ENCODE data around the gene PRND. TPM values are rescaled to one million over a fixed set of nuclear protein-coding genes. Genes with fewer than 3 reads are reported as not detected.
A peak's percentile ranks its signal among the peaks of the same experiment; 100 is the strongest.
"Not testable (repeated sequence)": the region's sequence is repeated elsewhere in the genome, so short reads cannot be mapped to it uniquely, and the experiment has no call there.

PRND gene
- total and polyA plus RNA-seq, 5 donors = not detected

DNA sequence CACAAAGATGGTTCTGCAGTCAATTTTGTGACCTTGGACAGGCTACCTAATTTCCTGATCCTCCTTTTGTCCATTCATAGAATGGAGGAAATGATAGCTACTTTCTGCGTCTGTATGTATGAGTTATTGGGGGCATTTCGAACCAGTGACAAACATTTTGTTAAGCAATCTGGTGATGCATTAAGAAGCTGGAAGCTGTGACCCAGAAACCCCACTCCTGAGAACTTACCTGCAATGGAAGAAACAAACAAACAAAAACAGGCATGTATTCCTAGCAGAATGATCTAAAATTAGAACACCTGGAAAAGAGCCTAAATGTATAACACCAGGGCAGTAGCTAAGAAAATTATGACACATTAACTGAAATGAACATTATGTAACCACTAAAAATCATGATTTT is 33.4 kb upstream of the PRND start:
- ATAC-seq (no peak), DNase-seq (no peak)
- 55% methylated on average over 2 of the region's 2 CpGs for WGBS
- H3K4me1 ChIP-seq (ENCODE audit: control insufficient read depth, insufficient read depth, low read length) = peaks cover 2% of the 10 kb centered on the region
- H3K4me3 ChIP-seq (ENCODE audit: low read length) = no peak overlapping the region
- H3K27me3 ChIP-seq (ENCODE audit: control insufficient read depth, insufficient read depth) = no peaks in the 10 kb centered on the region
- H3K27ac ChIP-seq (ENCODE audit: low read length) = peak overlapping the region; percentile 70
- no peaks in the 10 kb centered on the region for H3K9me3 ChIP-seq (ENCODE audit: control insufficient read depth, low read length)
- intact Hi-C loops (cut with DNase I) = no loop called here

DNA sequence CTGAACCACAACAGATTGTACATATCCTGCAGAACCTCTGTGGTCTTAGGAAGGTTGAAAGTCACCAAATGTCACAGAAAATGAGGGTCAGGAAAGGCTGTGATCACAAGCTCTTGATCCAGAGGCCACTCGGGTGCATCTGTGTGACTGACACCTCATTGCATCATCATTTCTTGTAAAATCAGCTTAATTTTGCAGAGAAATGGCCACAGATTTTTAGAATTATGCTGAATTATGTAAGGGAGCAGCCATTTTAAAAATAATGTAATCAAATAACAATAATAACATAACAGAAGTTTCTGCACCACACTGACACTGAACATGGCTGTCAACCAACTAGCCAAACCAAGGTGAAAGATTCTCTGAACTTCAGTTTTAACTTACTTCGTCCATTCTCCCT is 32.5 kb upstream of the PRND start:
- 45% methylated on average over 2 of the region's 2 CpGs for WGBS
- no peaks in the 10 kb centered on the region for H3K27me3 ChIP-seq (ENCODE audit: control insufficient read depth, insufficient read depth)
- DNase-seq (no peak), ATAC-seq (no peak)
- no peak overlapping the region for H3K4me3 ChIP-seq (ENCODE audit: low read length)
- peak overlapping the region; percentile 42 for H3K27ac ChIP-seq (ENCODE audit: low read length)
- no peaks in the 10 kb centered on the region for H3K9me3 ChIP-seq (ENCODE audit: control insufficient read depth, low read length)
- peaks cover 2% of the 10 kb centered on the region for H3K4me1 ChIP-seq (ENCODE audit: control insufficient read depth, insufficient read depth, low read length)
- intact Hi-C loops (cut with DNase I) = no loop called here

DNA sequence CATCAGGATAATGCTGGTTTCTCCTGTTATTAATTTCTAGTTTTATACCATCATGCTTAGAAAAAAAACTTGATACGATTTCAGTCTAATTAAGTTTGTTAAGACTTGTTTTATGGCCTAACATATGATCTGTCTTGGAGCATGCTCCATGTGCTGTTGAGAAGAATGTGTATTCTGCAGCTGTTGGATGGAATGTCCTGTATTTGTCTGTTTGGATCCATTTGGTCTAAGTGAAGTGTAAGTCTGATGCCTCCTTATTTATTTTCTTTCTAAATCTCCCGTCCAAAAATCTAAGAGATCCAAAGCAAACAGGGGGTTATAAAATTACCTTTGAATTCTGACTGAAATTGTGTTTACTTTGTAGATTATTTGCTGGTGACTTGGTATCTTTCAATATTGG is 30.0 kb upstream of the PRND start:
- intact Hi-C loops (cut with DNase I) = no loop called here
- no peak for DNase-seq

DNA sequence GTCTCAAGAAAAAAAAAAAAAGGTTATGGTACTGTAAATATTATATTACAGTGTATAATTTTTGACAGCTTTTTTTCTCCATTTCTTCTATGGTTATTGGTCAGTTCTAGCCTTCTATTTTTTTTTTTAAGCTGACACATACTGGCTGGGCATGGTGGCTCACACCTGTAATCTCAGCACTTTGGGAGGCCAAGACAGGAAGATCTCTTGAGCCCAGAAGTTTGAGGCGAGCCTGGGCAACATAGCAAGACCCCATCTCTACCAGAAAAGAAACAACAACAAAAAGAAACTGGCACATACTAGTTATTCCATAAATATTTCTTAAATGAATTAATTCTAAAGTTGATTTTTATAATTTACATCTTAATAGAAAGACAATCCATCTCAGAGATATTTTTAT is 27.6 kb upstream of the PRND start:
- Histone ChIP-seq H3K4me1 (ENCODE audit: control insufficient read depth, insufficient read depth, low read length) (no peaks in the 10 kb centered on the region), H3K27me3 (ENCODE audit: control insufficient read depth, insufficient read depth) (no peaks in the 10 kb centered on the region), H3K9me3 (ENCODE audit: control insufficient read depth, low read length) (no peaks in the 10 kb centered on the region), H3K4me3 (ENCODE audit: low read length) (no peak overlapping the region), H3K27ac (ENCODE audit: low read length) (no peak overlapping the region)
- 98% methylated on average over 1 of the region's 1 CpG for WGBS
- DNase-seq (no peak), ATAC-seq (no peak)
- intact Hi-C loops (cut with DNase I) = no loop called here

More for the DNA sequence above, 30.0 kb upstream of the PRND start:
- WGBS = 58% methylated on average over 2 of the region's 2 CpGs
- Histone ChIP-seq H3K9me3 (ENCODE audit: control insufficient read depth, low read length) (no peaks in the 10 kb centered on the region), H3K27ac (ENCODE audit: low read length) (no peak overlapping the region), H3K4me3 (ENCODE audit: low read length) (no peak overlapping the region), H3K4me1 (ENCODE audit: control insufficient read depth, insufficient read depth, low read length) (peaks cover 2% of the 10 kb centered on the region), H3K27me3 (ENCODE audit: control insufficient read depth, insufficient read depth) (no peaks in the 10 kb centered on the region)
- ATAC-seq = no peak

DNA sequence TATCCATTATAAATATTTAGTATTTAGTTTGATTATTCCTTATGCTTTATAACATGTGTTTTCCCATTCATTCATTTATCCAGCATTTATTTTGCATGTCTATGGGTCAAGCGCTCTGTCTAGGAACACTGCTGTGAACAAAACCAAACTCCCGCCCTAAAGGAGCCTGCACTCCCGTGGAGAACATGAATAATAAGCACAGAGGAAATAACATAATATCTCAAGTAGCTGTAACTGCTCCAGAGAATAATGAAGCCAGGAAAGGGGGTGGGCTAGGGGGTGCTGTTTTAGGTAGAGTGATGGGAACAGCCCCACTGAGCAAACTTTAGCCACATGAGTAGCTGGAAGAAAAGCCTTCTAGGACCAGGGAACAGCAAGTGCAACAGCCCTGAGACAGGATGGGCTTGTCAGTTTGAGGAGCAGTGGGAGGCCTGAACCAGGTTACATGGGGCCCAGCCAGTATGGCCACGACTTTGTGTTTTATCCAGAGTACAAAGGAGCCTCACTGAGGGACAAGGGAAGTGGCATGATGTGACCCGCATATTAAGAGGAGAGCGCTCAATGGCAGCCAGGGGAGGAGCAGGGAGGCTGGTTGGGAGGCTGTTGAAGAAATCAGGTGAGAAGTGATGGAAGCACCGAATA is 24.4 kb upstream of the PRND start:
- no peak for DNase-seq
- 82% methylated on average over 7 of the region's 7 CpGs for WGBS
- Histone ChIP-seq H3K9me3 (ENCODE audit: control insufficient read depth, low read length) (no peaks in the 10 kb centered on the region), H3K4me1 (ENCODE audit: control insufficient read depth, insufficient read depth, low read length) (no peaks in the 10 kb centered on the region), H3K27ac (ENCODE audit: low read length) (no peak overlapping the region), H3K4me3 (ENCODE audit: low read length) (no peak overlapping the region), H3K27me3 (ENCODE audit: control insufficient read depth, insufficient read depth) (no peaks in the 10 kb centered on the region)
- no peak for ATAC-seq
- intact Hi-C loops (cut with DNase I) = no loop called here

DNA sequence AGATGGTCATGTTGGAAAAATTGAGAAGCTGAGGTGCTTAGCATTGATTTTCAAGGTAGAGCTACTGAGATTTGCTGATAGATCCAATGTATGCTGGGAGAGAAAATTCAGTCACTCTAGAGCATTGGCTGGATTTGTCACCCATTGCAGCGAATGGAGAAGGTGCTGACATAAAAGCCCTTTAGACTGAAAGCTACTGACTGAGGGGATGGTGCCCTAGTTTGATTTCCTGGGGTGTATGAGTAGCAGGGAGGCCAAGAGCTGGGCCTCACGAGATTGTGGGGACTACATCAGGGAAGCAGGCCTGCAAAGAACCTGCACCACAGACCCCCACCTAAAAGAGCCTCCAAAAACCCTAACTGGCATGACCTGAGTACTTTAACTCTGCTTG is 23.9 kb upstream of the PRND start:
- Histone ChIP-seq H3K27me3 (ENCODE audit: control insufficient read depth, insufficient read depth) (no peaks in the 10 kb centered on the region), H3K27ac (ENCODE audit: low read length) (no peak overlapping the region), H3K9me3 (ENCODE audit: control insufficient read depth, low read length) (no peaks in the 10 kb centered on the region), H3K4me3 (ENCODE audit: low read length) (no peak overlapping the region), H3K4me1 (ENCODE audit: control insufficient read depth, insufficient read depth, low read length) (no peaks in the 10 kb centered on the region)
- intact Hi-C loops (cut with DNase I) = no loop called here
- no peak for ATAC-seq
- DNase-seq = no peak
- 87% methylated on average over 2 of the region's 2 CpGs for WGBS

DNA sequence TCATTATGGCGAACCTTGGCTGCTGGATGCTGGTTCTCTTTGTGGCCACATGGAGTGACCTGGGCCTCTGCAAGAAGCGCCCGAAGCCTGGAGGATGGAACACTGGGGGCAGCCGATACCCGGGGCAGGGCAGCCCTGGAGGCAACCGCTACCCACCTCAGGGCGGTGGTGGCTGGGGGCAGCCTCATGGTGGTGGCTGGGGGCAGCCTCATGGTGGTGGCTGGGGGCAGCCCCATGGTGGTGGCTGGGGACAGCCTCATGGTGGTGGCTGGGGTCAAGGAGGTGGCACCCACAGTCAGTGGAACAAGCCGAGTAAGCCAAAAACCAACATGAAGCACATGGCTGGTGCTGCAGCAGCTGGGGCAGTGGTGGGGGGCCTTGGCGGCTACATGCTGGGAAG is 22.5 kb upstream of the PRND start:
- Histone ChIP-seq H3K27me3 (ENCODE audit: control insufficient read depth, insufficient read depth) (no peaks in the 10 kb centered on the region), H3K9me3 (ENCODE audit: control insufficient read depth, low read length) (no peaks in the 10 kb centered on the region), H3K27ac (ENCODE audit: low read length) (no peak overlapping the region), H3K4me1 (ENCODE audit: control insufficient read depth, insufficient read depth, low read length) (no peaks in the 10 kb centered on the region), H3K4me3 (ENCODE audit: low read length) (no peak overlapping the region)
- intact Hi-C loops (cut with DNase I) = no loop called here
- 97% methylated on average over 9 of the region's 9 CpGs for WGBS
- ATAC-seq (peak; percentile 15 to 26), DNase-seq (no peak)

DNA sequence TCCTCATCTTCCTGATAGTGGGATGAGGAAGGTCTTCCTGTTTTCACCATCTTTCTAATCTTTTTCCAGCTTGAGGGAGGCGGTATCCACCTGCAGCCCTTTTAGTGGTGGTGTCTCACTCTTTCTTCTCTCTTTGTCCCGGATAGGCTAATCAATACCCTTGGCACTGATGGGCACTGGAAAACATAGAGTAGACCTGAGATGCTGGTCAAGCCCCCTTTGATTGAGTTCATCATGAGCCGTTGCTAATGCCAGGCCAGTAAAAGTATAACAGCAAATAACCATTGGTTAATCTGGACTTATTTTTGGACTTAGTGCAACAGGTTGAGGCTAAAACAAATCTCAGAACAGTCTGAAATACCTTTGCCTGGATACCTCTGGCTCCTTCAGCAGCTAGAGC is 21.8 kb upstream of the PRND start:
- Histone ChIP-seq H3K27ac (ENCODE audit: low read length) (no peak overlapping the region), H3K4me3 (ENCODE audit: low read length) (no peak overlapping the region), H3K4me1 (ENCODE audit: control insufficient read depth, insufficient read depth, low read length) (no peaks in the 10 kb centered on the region), H3K9me3 (ENCODE audit: control insufficient read depth, low read length) (no peaks in the 10 kb centered on the region), H3K27me3 (ENCODE audit: control insufficient read depth, insufficient read depth) (no peaks in the 10 kb centered on the region)
- intact Hi-C loops (cut with DNase I) = no loop called here
- DNase-seq = no peak
- 93% methylated on average over 3 of the region's 3 CpGs for WGBS
- ATAC-seq = no peak

DNA sequence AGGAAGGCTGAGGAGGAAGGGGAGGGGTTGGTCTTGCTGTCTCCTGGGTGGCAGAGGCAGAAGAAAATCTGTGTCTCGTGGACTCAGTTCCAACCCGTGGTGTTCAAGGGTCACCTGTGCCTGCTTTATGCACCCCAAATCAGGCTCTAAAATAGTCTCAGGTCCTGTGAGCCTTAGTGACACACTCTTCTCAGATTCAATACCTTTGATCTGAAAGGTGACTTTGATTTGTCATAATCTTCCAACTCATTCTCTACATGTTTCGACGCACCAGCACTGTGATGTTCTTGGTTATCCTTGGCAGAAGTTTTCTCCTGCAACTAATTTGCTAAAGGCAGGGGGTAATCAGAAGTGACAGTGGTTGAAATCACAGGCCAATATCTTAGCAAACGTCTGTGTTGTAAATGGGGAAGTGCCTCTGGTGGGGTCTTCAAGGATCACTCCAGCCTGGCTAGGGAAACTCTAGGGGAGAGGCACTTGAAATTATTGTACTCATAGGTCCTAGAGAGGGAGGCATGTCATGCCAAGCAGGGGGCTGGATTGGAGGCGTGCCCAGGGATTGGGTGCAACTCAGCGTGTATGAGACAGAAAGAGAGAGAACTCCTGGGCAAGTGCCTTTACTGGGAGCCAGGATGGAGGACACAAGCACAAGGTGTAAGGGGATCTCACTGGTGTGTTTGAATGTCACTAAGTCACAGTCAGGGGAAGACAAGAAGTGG is 19.0 kb upstream of the PRND start:
- H3K4me3 ChIP-seq (ENCODE audit: low read length) = no peak overlapping the region
- DNase-seq = no peak
- no peak overlapping the region for H3K27ac ChIP-seq (ENCODE audit: low read length)
- H3K27me3 ChIP-seq (ENCODE audit: control insufficient read depth, insufficient read depth) = no peaks in the 10 kb centered on the region
- no peaks in the 10 kb centered on the region for H3K9me3 ChIP-seq (ENCODE audit: control insufficient read depth, low read length)
- intact Hi-C loops (cut with DNase I) = no loop called here
- ATAC-seq = peak in 1 of 2 donors; percentile 34
- no peaks in the 10 kb centered on the region for H3K4me1 ChIP-seq (ENCODE audit: control insufficient read depth, insufficient read depth, low read length)
- 67% methylated on average over 7 of the region's 7 CpGs for WGBS

DNA sequence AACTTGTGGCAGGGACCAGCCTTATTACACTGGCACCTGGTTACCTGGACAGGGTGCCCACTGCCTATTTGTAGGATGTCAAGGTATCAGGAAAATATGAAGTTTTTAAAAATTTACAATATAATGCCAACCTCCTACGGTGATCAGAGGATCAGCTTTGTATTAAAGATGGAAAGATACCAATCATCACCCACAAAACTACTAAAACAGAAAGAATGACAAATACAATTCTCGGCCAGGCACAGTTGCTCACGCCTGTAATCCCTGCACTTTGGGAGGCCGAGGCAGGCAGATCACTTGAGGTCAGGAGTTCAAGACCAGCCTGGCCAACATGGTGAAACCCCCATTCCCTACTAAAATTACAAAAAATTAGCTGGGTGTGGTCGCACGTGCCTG is 18.4 kb upstream of the PRND start:
- Histone ChIP-seq H3K9me3 (ENCODE audit: control insufficient read depth, low read length) (no peaks in the 10 kb centered on the region), H3K27me3 (ENCODE audit: control insufficient read depth, insufficient read depth) (no peaks in the 10 kb centered on the region), H3K4me1 (ENCODE audit: control insufficient read depth, insufficient read depth, low read length) (no peaks in the 10 kb centered on the region), H3K27ac (ENCODE audit: low read length) (no peak overlapping the region), H3K4me3 (ENCODE audit: low read length) (no peak overlapping the region)
- intact Hi-C loops (cut with DNase I) = no loop called here
- ATAC-seq = no peak
- DNase-seq = no peak
- WGBS = 83% methylated on average over 6 of the region's 6 CpGs

DNA sequence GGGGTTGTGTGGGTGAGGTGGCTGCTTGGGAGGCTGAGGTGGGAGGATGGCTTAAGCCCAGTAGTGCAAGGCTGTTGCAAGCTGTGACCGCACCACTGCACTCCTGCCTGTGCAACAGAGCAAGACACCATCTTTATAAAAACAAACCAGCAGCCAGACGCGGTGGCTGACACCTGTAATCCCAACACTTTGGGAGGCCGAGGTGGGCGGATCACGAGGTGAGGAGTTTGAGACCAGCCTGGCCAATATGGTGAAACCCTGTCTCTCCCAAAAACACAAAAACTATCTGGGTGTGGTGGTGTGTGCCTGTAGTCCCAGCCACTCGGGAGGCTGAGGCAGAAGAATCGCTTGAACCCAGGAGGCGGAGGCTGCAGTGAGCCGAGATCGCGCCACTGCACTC is 14.8 kb upstream of the PRND start:
- H3K27me3 ChIP-seq (ENCODE audit: control insufficient read depth, insufficient read depth); H3K9me3 ChIP-seq (ENCODE audit: control insufficient read depth, low read length); ATAC-seq; intact Hi-C loops (cut with DNase I); DNase-seq; H3K4me1 ChIP-seq (ENCODE audit: control insufficient read depth, insufficient read depth, low read length); H3K4me3 ChIP-seq (ENCODE audit: low read length); H3K27ac ChIP-seq (ENCODE audit: low read length): not testable (repeated sequence)
- WGBS = 96% methylated on average over 12 of the region's 12 CpGs

Data from right cardiac atrium (tissue), 5 donors.